ENCODE measurements around the gene INPP4A. TPM values are rescaled to one million over a fixed set of nuclear protein-coding genes. Genes with fewer than 3 reads are reported as not detected.

INPP4A gene
- polyA plus RNA-seq, 1 donor (not counting 4 experiments of a cell fraction or from before 2014, with no cell fraction given): 10.7 TPM

DNA sequence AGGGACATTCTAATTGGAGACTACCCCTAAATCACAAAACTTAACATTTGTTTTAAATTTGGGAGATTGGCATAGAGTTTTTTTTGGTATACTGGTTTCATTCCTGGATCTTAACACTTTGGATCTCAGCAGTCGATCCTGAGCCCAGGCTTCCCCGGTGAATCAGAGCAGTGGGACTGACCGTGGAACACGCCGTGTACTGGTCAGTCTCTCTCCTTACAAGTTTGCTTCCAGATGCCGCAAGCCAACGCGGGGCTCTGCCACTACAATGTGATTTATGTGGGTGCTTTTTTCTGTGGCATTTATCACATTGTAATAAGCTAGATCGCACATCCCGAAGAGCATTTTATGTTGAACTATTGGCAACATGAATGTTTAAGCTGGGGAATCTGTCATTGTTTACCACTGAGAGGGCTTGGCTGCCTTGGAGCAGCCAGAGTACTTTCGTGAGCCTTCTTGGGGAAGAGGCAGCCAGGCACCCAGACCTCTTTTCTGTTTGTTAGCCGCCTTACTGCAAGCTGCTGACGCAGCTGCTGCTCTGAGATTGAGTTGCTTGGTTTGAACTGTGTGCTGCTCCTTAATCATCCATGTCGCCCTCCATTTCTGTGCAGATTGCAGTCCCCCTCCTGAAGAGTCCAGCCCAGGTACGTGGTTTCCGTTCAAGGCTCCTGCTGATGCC is 114.3 kb downstream of the INPP4A start:
- no peaks in the 10 kb centered on the region for H4K20me1 ChIP-seq (ENCODE audit: control insufficient read depth, extremely low read depth, insufficient read depth, low read length)
- H3K4me3 ChIP-seq (ENCODE audit: control insufficient read depth in 2 of 3, extremely low read depth in 1 of 3, insufficient read depth in 2 of 3, low read depth in 1 of 3, low read length in 3 of 3): no peak overlapping the region
- FAIRE-seq (no peak), DNase-seq (ENCODE audit: low read depth, low spot score) (no peak)
- H3K9ac ChIP-seq (ENCODE audit: control insufficient read depth, extremely low read depth, insufficient read depth, low read length): no peak overlapping the region
- H3K36me3 ChIP-seq (ENCODE audit: control insufficient read depth in 2 of 2, extremely low read depth in 1 of 2, insufficient read depth in 2 of 2, low read length in 2 of 2): peaks cover 7 to 22% of the 10 kb centered on the region in 2 experiments
- no peaks in the 10 kb centered on the region for H3K9me3 ChIP-seq (ENCODE audit: control insufficient read depth, low read depth, low read length)
- dilution Hi-C loops (cut with MboI; ENCODE audit: extremely low pct_ligation_motif_present, low sequenced_read_pairs): no loop called here
- no peaks in the 10 kb centered on the region for H3K79me2 ChIP-seq (ENCODE audit: control insufficient read depth, insufficient read depth, low read length)
- no peaks in the 10 kb centered on the region for H3K4me1 ChIP-seq (ENCODE audit: control insufficient read depth, extremely low read depth, insufficient read depth, low read length)
- TF ChIP-seq, protein P1, sequence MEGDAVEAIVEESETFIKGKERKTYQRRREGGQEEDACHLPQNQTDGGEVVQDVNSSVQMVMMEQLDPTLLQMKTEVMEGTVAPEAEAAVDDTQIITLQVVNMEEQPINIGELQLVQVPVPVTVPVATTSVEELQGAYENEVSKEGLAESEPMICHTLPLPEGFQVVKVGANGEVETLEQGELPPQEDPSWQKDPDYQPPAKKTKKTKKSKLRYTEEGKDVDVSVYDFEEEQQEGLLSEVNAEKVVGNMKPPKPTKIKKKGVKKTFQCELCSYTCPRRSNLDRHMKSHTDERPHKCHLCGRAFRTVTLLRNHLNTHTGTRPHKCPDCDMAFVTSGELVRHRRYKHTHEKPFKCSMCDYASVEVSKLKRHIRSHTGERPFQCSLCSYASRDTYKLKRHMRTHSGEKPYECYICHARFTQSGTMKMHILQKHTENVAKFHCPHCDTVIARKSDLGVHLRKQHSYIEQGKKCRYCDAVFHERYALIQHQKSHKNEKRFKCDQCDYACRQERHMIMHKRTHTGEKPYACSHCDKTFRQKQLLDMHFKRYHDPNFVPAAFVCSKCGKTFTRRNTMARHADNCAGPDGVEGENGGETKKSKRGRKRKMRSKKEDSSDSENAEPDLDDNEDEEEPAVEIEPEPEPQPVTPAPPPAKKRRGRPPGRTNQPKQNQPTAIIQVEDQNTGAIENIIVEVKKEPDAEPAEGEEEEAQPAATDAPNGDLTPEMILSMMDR (optimal IDR thresholded peaks at IDR 0.05 in 1 of 3, IDR thresholded peaks at IDR 0.05 in 1 of 3, conservative IDR thresholded peaks at IDR 0.05 in 1 of 3; ENCODE audit: extremely low read depth in 1 of 3, insufficient read depth in 2 of 3, low read length in 3 of 3): no peak
- TF ChIP-seq EZH2 (IDR thresholded peaks at IDR 0.05; ENCODE audit: low read length): no peak
- no peak overlapping the region for H3K27ac ChIP-seq (ENCODE audit: control insufficient read depth, insufficient read depth, low read length)
- no peaks in the 10 kb centered on the region for H3K9me1 ChIP-seq (ENCODE audit: control insufficient read depth, extremely low read depth, insufficient read depth, low read length)
- no peaks in the 10 kb centered on the region for H3K27me3 ChIP-seq (ENCODE audit: control insufficient read depth, extremely low read depth, insufficient read depth, low read length)
- no peak overlapping the region for H2AFZ ChIP-seq (ENCODE audit: control insufficient read depth, low read length)
- no peak overlapping the region for H3K4me2 ChIP-seq (ENCODE audit: control insufficient read depth, extremely low read depth, insufficient read depth, low read depth, low read length)

DNA sequence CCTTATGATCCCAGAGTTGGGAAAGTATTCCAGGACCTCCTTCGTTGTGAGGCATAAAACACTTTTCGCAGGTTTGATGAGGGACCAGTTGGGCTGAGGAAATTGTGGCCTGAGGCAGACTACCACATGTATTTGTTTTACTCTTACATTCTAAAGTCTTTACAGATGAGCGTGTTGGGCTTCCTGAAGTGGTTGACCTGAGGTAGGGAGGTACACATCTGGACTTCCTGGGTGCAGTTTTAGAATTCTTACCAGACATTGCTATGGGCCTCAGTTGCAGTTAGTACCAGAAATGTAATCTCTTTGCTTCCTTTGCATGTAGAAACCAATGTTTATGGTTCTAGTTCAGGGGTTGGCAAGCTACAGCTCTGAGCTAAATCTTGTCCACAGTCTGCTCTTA is 114.9 kb downstream of the INPP4A start:
- no peaks in the 10 kb centered on the region for H3K27me3 ChIP-seq (ENCODE audit: control insufficient read depth, extremely low read depth, insufficient read depth, low read length)
- dilution Hi-C loops (cut with MboI; ENCODE audit: extremely low pct_ligation_motif_present, low sequenced_read_pairs): no loop called here
- no peak overlapping the region for H2AFZ ChIP-seq (ENCODE audit: control insufficient read depth, low read length)
- H3K9ac ChIP-seq (ENCODE audit: control insufficient read depth, extremely low read depth, insufficient read depth, low read length): no peak overlapping the region
- H3K27ac ChIP-seq (ENCODE audit: control insufficient read depth, insufficient read depth, low read length): no peak overlapping the region
- H3K9me1 ChIP-seq (ENCODE audit: control insufficient read depth, extremely low read depth, insufficient read depth, low read length): no peaks in the 10 kb centered on the region
- H3K9me3 ChIP-seq (ENCODE audit: control insufficient read depth, low read depth, low read length): no peaks in the 10 kb centered on the region
- H3K4me2 ChIP-seq (ENCODE audit: control insufficient read depth, extremely low read depth, insufficient read depth, low read depth, low read length): no peak overlapping the region
- no peaks in the 10 kb centered on the region for H3K4me1 ChIP-seq (ENCODE audit: control insufficient read depth, extremely low read depth, insufficient read depth, low read length)
- TF ChIP-seq EZH2 (IDR thresholded peaks at IDR 0.05; ENCODE audit: low read length): no peak
- TF ChIP-seq, protein P1 (optimal IDR thresholded peaks at IDR 0.05 in 1 of 3, IDR thresholded peaks at IDR 0.05 in 1 of 3, conservative IDR thresholded peaks at IDR 0.05 in 1 of 3; ENCODE audit: extremely low read depth in 1 of 3, insufficient read depth in 2 of 3, low read length in 3 of 3): no peak
- H3K4me3 ChIP-seq (ENCODE audit: control insufficient read depth in 2 of 3, extremely low read depth in 1 of 3, insufficient read depth in 2 of 3, low read depth in 1 of 3, low read length in 3 of 3): no peak overlapping the region
- FAIRE-seq (no peak), DNase-seq (ENCODE audit: low read depth, low spot score) (no peak)
- no peaks in the 10 kb centered on the region for H3K79me2 ChIP-seq (ENCODE audit: control insufficient read depth, insufficient read depth, low read length)
- H3K36me3 ChIP-seq (ENCODE audit: control insufficient read depth in 2 of 2, extremely low read depth in 1 of 2, insufficient read depth in 2 of 2, low read length in 2 of 2): peaks cover 2 to 24% of the 10 kb centered on the region in 2 experiments
- H4K20me1 ChIP-seq (ENCODE audit: control insufficient read depth, extremely low read depth, insufficient read depth, low read length): no peaks in the 10 kb centered on the region
